SK-N-SH (cell line): ENCODE data around the gene NCAM1.

Experiments used
- EP300 ChIP-seq, 2 experiments: IDR thresholded peaks; 2 replicates each; pipeline versions ENCODE4 v1.4.0 to v1.6.1; 2012; ENCODE audit warnings: borderline replicate concordance in 1 of 2, low read depth in 1 of 2, low read length in 1 of 2
- EZH2phosphoT487 ChIP-seq: fragments of 200-600 bp; sonication (generic); IDR thresholded peaks from 2 replicates; pipeline ENCODE4 v1.6.1; 2017; ENCODE audit warnings: low read depth, mixed run types, mild to moderate bottlenecking, antibody characterized with exemption, moderate library complexity, borderline replicate concordance
- FOXM1 ChIP-seq: IDR thresholded peaks from 2 replicates; pipeline ENCODE4 v1.4.0; 2012; ENCODE audit warnings: low read depth, mild to moderate bottlenecking
- GATA2 ChIP-seq: sonication (generic); formaldehyde crosslinking; IDR thresholded peaks from 2 replicates; pipeline ENCODE4 v1.5.0; 2020; ENCODE audit warnings: mild to moderate bottlenecking, missing genetic modification reagents
- JUND ChIP-seq: IDR thresholded peaks from 2 replicates; pipeline ENCODE4 v1.4.0; 2012
- MEF2A ChIP-seq: IDR thresholded peaks from 2 replicates; pipeline ENCODE4 v1.4.0; 2012; ENCODE audit warnings: low read depth, borderline replicate concordance
- NFIC ChIP-seq: IDR thresholded peaks from 2 replicates; pipeline ENCODE4 v1.4.0; 2012; ENCODE audit warnings: borderline replicate concordance
- POLR2AphosphoS5 ChIP-seq: IDR thresholded peaks from 2 replicates; pipeline ENCODE4 v1.6.1; 2012; ENCODE audit warnings: low read depth, low read length
- SIN3A ChIP-seq: IDR thresholded peaks from 2 replicates; pipeline ENCODE4 v1.6.1; 2012; ENCODE audit warnings: low read depth, mild to moderate bottlenecking, low read length, moderate library complexity, borderline replicate concordance
- SMC3 ChIP-seq: IDR thresholded peaks from 2 replicates; pipeline ENCODE4 v1.6.1; 2012; ENCODE audit warnings: low read depth, low read length, improper control_type of control experiment
- TF ChIP-seq, protein P1 (sequence below): fragments of 200-600 bp; sonication (generic); IDR thresholded peaks from 2 replicates; pipeline ENCODE4 v1.6.1; 2017; ENCODE audit warnings: antibody characterized with exemption, mild to moderate bottlenecking, moderate library complexity
- TF ChIP-seq, protein P2 (sequence below): IDR thresholded peaks from 2 replicates; pipeline ENCODE4 v1.6.1; 2012; ENCODE audit warnings: mild to moderate bottlenecking, low read depth, low read length, moderate library complexity
- TF ChIP-seq, protein P3 (sequence below): IDR thresholded peaks from 2 replicates; pipeline ENCODE4; 2012

DNA sequence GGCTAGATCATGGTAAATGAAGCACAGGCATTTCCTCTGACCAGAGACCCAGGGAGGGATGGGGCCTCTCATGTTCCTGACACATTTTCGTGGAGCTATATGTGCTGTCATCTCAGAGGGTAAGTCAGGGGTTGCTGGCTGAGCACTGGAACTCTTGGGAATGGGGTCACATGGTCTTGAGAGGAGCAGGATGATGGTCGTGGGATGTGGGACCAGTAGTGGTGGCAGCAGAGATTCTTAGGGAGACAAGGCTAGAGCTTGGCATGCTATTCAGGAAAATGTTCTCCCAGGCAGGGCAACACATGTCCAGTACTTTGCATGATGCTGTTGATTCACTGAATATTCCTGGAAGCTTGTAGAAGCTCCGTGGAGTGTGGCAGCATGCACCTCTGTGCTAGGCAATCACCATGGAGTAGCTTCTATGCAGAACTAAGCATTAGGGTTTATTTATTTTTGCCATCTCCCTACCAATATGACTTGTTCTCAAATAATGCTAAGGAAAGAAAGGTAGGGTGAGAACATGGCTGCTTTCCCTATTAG lies 321.7 kb downstream of the NCAM1 start:
- TF ChIP-seq, protein P1, sequence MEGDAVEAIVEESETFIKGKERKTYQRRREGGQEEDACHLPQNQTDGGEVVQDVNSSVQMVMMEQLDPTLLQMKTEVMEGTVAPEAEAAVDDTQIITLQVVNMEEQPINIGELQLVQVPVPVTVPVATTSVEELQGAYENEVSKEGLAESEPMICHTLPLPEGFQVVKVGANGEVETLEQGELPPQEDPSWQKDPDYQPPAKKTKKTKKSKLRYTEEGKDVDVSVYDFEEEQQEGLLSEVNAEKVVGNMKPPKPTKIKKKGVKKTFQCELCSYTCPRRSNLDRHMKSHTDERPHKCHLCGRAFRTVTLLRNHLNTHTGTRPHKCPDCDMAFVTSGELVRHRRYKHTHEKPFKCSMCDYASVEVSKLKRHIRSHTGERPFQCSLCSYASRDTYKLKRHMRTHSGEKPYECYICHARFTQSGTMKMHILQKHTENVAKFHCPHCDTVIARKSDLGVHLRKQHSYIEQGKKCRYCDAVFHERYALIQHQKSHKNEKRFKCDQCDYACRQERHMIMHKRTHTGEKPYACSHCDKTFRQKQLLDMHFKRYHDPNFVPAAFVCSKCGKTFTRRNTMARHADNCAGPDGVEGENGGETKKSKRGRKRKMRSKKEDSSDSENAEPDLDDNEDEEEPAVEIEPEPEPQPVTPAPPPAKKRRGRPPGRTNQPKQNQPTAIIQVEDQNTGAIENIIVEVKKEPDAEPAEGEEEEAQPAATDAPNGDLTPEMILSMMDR, result no peak
- TF ChIP-seq SMC3 (no peak), GATA2 (CRISPR knock-in tag) (no peak), NFIC (no peak), FOXM1 (no peak), EZH2phosphoT487 (no peak), SIN3A (no peak), EP300 (IDR thresholded peaks at IDR 0.05; ENCODE audit: borderline replicate concordance in 1 of 2, low read depth in 1 of 2, low read length in 1 of 2) (no peak), POLR2AphosphoS5 (no peak), MEF2A (no peak), JUND (no peak)
- TF ChIP-seq, protein P2, sequence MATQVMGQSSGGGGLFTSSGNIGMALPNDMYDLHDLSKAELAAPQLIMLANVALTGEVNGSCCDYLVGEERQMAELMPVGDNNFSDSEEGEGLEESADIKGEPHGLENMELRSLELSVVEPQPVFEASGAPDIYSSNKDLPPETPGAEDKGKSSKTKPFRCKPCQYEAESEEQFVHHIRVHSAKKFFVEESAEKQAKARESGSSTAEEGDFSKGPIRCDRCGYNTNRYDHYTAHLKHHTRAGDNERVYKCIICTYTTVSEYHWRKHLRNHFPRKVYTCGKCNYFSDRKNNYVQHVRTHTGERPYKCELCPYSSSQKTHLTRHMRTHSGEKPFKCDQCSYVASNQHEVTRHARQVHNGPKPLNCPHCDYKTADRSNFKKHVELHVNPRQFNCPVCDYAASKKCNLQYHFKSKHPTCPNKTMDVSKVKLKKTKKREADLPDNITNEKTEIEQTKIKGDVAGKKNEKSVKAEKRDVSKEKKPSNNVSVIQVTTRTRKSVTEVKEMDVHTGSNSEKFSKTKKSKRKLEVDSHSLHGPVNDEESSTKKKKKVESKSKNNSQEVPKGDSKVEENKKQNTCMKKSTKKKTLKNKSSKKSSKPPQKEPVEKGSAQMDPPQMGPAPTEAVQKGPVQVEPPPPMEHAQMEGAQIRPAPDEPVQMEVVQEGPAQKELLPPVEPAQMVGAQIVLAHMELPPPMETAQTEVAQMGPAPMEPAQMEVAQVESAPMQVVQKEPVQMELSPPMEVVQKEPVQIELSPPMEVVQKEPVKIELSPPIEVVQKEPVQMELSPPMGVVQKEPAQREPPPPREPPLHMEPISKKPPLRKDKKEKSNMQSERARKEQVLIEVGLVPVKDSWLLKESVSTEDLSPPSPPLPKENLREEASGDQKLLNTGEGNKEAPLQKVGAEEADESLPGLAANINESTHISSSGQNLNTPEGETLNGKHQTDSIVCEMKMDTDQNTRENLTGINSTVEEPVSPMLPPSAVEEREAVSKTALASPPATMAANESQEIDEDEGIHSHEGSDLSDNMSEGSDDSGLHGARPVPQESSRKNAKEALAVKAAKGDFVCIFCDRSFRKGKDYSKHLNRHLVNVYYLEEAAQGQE, result no peak
- TF ChIP-seq, protein P3, sequence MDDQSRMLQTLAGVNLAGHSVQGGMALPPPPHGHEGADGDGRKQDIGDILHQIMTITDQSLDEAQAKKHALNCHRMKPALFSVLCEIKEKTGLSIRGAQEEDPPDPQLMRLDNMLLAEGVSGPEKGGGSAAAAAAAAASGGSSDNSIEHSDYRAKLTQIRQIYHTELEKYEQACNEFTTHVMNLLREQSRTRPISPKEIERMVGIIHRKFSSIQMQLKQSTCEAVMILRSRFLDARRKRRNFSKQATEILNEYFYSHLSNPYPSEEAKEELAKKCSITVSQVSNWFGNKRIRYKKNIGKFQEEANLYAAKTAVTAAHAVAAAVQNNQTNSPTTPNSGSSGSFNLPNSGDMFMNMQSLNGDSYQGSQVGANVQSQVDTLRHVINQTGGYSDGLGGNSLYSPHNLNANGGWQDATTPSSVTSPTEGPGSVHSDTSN, result no peak
